ENCODE measurements around the gene NEUROD1. TPM values are rescaled to one million over a fixed set of nuclear protein-coding genes. Genes with fewer than 3 reads are reported as not detected.

The NEUROD1 gene
- total RNA-seq, 1 donor from 2014 or later, result not detected

DNA sequence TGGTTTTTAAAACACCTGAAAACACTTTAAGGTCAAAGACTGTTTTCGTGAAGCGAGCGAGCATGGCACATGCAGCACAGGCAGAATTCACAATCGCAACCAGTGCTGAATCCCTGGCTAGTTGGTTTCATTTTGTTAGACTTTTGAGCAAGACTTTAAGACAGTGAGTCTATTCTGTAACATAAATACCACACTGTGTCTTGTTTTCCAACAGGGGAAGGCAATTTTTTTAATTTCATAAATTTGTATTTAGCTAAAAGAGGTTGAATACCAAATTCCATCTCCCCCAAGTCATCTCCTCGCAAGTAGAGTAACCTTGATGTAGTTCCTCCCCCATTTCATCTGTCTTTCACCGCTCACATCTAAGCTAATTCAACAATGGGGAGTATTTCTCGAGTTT lies 24.8 kb downstream of the NEUROD1 start:
- Mint-ChIP-seq H3K4me1 (peaks cover 9% of the 10 kb centered on the region), H3K27ac (no peak overlapping the region), H3K4me3 (no peak overlapping the region), H3K27me3 (ENCODE audit: low read depth) (peaks cover 92% of the 10 kb centered on the region), H3K36me3 (no peaks in the 10 kb centered on the region), H3K9me3 (no peaks in the 10 kb centered on the region)
- DNase-seq (ENCODE audit: low spot score in 2 of 2, unreplicated experiment in 2 of 2), result no peak
- TF ChIP-seq, protein P1, sequence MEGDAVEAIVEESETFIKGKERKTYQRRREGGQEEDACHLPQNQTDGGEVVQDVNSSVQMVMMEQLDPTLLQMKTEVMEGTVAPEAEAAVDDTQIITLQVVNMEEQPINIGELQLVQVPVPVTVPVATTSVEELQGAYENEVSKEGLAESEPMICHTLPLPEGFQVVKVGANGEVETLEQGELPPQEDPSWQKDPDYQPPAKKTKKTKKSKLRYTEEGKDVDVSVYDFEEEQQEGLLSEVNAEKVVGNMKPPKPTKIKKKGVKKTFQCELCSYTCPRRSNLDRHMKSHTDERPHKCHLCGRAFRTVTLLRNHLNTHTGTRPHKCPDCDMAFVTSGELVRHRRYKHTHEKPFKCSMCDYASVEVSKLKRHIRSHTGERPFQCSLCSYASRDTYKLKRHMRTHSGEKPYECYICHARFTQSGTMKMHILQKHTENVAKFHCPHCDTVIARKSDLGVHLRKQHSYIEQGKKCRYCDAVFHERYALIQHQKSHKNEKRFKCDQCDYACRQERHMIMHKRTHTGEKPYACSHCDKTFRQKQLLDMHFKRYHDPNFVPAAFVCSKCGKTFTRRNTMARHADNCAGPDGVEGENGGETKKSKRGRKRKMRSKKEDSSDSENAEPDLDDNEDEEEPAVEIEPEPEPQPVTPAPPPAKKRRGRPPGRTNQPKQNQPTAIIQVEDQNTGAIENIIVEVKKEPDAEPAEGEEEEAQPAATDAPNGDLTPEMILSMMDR (IDR thresholded peaks at IDR 0.05; ENCODE audit: unreplicated experiment), result no peak

DNA sequence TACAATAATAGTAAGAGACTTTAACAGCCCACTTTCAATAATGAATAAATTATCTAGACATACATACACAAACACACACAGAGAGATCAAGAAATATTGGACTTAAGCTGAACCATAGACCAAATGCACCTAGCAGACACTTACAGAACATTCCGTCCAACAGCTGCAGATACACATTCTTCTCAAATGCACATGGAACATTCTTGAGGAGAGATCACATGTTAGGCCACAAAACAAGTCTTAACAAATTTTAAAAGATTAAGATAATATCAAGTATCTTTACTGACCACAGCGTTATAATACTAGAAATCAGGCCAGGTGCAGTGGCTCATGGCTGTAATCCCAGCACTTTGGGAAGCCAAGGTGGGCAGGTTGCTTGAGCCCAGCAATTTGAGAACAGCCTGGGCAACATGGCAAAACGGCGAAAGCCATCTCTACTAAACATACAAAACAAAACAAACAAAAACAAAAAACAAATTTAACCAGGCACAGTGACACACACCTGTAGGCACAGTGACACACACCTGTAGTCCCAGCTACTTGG lies 30.8 kb downstream of the NEUROD1 start:
- Mint-ChIP-seq H3K36me3 (no peaks in the 10 kb centered on the region), H3K27me3 (ENCODE audit: low read depth) (peaks cover 87% of the 10 kb centered on the region), H3K27ac (no peak overlapping the region), H3K4me3 (no peak overlapping the region), H3K9me3 (peaks cover 10% of the 10 kb centered on the region), H3K4me1 (no peaks in the 10 kb centered on the region)
- TF ChIP-seq, protein P1 (IDR thresholded peaks at IDR 0.05; ENCODE audit: unreplicated experiment), result no peak
- DNase-seq (ENCODE audit: low spot score in 2 of 2, unreplicated experiment in 2 of 2), result no peak

DNA sequence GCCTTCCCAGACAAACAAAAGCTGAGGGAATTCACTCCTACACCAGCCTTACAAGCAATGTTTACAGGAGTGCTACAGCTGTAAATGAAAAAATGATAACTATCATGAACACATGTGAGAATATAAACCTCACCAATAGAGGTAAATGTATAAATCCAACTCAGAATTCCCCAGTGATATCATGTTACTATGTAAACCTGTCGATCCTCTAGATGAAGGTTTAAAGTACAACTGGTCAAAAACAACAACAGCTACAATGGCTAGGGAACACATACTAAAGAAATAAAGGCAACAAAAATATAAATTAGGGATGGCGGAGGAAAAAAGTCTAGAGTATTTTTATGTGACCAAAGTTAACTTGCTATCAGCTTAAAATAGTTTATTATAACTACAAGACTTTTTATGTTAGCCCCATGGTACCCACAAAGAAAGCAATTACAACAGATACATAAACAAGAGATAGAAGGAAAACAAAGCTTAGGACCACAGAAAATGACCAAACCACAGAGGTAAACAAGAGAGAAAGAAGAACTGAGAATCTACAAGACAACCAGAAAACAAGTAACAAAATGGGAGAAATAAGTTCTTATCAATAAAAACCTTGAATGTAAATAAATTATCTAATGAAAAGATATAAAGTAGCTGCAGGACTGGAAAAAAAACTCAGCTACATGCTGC lies 31.7 kb downstream of the NEUROD1 start:
- H3K36me3 Mint-ChIP-seq, result no peaks in the 10 kb centered on the region
- no peaks in the 10 kb centered on the region for H3K4me1 Mint-ChIP-seq
- no peak overlapping the region for H3K27ac Mint-ChIP-seq
- TF ChIP-seq, protein P1 (IDR thresholded peaks at IDR 0.05; ENCODE audit: unreplicated experiment), result no peak
- H3K4me3 Mint-ChIP-seq, result no peak overlapping the region
- H3K9me3 Mint-ChIP-seq, result peaks cover 10% of the 10 kb centered on the region
- DNase-seq (ENCODE audit: low spot score in 2 of 2, unreplicated experiment in 2 of 2), result no peak
- H3K27me3 Mint-ChIP-seq (ENCODE audit: low read depth), result peaks cover 90% of the 10 kb centered on the region

DNA sequence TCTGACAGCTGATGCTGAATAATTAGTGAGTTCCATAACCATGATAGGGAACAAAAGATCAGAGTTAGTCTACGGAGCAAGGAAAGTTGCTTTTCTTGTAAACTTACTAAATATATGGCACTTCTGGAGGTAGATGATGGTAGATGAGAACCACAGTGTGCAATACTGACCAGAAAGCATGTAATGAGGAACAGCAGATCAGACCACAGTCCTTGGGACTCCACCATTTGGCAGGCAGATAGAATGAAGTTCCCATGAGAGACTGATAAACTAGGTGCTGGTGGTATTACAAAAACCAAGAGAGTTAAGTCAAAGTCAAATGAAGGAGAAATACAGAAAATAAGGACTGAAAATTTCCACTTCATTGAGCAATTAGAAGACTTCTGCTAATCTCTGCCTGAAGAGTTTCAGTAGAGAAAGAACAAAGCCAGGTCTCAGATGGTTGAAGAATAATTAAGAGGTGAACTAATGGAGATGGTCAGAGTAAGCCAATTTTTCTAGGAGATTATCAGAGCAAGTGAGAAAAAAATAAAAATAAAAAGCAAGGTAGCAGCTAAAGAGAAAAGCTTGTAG lies 33.8 kb downstream of the NEUROD1 start:
- H3K4me1 Mint-ChIP-seq, result no peaks in the 10 kb centered on the region
- H3K36me3 Mint-ChIP-seq, result no peaks in the 10 kb centered on the region
- peaks cover 10% of the 10 kb centered on the region for H3K9me3 Mint-ChIP-seq
- no peak overlapping the region for H3K4me3 Mint-ChIP-seq
- no peak for DNase-seq (ENCODE audit: low spot score in 2 of 2, unreplicated experiment in 2 of 2)
- H3K27ac Mint-ChIP-seq, result no peak overlapping the region
- peaks cover 84% of the 10 kb centered on the region for H3K27me3 Mint-ChIP-seq (ENCODE audit: low read depth)
- TF ChIP-seq, protein P1 (IDR thresholded peaks at IDR 0.05; ENCODE audit: unreplicated experiment), result no peak

DNA sequence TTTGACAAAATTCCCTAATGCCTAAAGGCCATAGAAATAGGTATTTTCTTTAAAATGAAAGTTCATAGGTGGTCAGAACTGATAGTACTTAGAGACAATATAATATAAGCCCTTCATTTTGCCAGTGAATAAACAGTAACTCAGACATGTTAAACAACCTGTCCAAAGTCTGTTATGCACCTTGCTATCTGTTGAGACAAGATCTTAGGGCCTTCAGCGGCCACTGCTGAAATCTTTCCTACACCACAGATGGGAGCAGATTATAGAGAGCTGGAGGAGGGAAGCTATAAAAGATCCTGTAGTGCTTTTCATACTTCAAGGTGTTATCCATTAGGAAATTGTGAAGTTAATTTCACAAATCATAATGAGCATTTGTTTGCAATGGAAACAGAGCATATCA lies 37.2 kb downstream of the NEUROD1 start:
- Mint-ChIP-seq H3K27me3 (ENCODE audit: low read depth) (peaks cover 65% of the 10 kb centered on the region), H3K9me3 (peaks cover 5% of the 10 kb centered on the region), H3K27ac (no peak overlapping the region), H3K4me3 (no peak overlapping the region), H3K4me1 (no peaks in the 10 kb centered on the region), H3K36me3 (no peaks in the 10 kb centered on the region)
- DNase-seq (ENCODE audit: low spot score in 2 of 2, unreplicated experiment in 2 of 2), result no peak
- TF ChIP-seq, protein P1 (IDR thresholded peaks at IDR 0.05; ENCODE audit: unreplicated experiment), result no peak

All from mesothelial cell of epicardium (in vitro differentiated cells).